Measurements from ENCODE around the gene TADA3. TPM values are rescaled to one million over a fixed set of nuclear protein-coding genes. Genes with fewer than 3 reads are reported as not detected.
A peak's percentile ranks its signal among the peaks of the same experiment; 100 is the strongest.

Gene TADA3
- total and polyA plus RNA-seq, 5 donors, result 38.4 to 51.3 (median 45.6) TPM

GRCh38 chr3:9783954-9784353 is 8.3 kb downstream of the TADA3 start:
- H3K4me3 ChIP-seq (ENCODE audit: low read length), result no peak overlapping the region
- WGBS, result 89% methylated on average over 14 of the region's 14 CpGs
- intact Hi-C loops (cut with DNase I), result loop anchor here in 1 of 4 donors (10.0 kb wide), 1 partner anchor 49 kb away; the partner anchor contains the start of gene BRPF1
- DNase-seq (no peak), ATAC-seq (no peak)
- no peaks in the 10 kb centered on the region for H3K4me1 ChIP-seq (ENCODE audit: control insufficient read depth, insufficient read depth, low read length)
- H3K9me3 ChIP-seq (ENCODE audit: control insufficient read depth, low read length), result no peaks in the 10 kb centered on the region
- no peaks in the 10 kb centered on the region for H3K27me3 ChIP-seq (ENCODE audit: control insufficient read depth, insufficient read depth)
- H3K27ac ChIP-seq (ENCODE audit: low read length), result no peak overlapping the region

DNA sequence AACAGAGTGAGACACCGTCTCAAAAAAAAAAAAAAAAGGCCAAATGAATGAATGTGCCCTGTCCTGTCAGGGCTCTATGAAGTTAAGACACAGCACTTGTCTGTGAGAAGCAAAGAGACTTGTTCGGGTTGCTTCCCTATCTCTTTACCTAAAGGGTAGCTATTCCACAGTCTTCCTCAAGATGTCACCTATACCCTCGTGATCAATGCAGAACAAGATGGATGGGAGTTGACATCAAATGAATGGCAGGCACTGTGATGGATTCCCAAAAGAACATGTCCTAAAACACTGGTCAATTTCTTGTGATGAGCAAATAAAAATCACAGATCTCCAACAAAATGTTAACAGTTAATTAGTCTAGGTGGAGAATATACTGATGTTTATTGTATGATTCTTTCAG is 9.5 kb downstream of the TADA3 start:
- H3K4me1 ChIP-seq (ENCODE audit: control insufficient read depth, insufficient read depth, low read length), result peaks cover 4% of the 10 kb centered on the region
- ATAC-seq (no peak), DNase-seq (no peak)
- intact Hi-C loops (cut with DNase I), result loop anchor here in 1 of 4 donors (10.0 kb wide), 1 partner anchor 48 kb away; the partner anchor contains the start of gene BRPF1
- H3K9me3 ChIP-seq (ENCODE audit: control insufficient read depth, low read length), result no peaks in the 10 kb centered on the region
- no peaks in the 10 kb centered on the region for H3K27me3 ChIP-seq (ENCODE audit: control insufficient read depth, insufficient read depth)
- no peak overlapping the region for H3K27ac ChIP-seq (ENCODE audit: low read length)
- H3K4me3 ChIP-seq (ENCODE audit: low read length), result no peak overlapping the region
- 40% methylated on average over 3 of the region's 3 CpGs for WGBS

DNA sequence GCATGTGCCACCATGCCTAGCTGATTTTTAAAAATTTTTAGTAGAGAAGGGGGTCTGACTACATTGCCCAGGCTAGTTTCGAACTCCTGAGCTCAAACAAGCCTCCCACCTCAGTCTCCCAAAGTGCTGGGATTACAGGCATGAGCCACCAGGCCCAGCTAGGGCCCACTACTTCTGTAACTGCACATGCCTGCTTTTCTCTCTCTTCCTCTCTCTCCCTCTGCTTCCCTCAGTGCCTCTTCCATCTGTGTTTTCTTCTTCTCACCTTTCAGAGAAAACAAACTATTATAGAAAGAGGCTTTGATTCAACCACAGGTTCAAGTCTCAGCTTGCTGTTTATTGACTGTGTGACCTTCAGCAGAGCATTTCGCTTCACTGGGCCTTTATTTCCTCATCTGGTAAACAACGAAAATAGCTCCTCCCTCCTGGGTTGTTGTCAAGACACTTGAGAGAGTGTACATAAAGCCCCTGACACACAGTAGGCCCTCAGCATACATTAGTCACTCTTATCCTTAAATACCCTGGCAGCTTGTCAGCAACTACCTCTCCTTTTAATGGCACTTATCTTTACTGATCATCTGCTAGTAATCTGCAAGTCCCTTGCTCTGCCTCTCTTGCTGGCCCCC is 10.2 kb downstream of the TADA3 start:
- H3K27ac ChIP-seq (ENCODE audit: low read length), result no peak overlapping the region
- no peak for ATAC-seq
- WGBS, result 78% methylated on average over 3 of the region's 3 CpGs
- H3K4me1 ChIP-seq (ENCODE audit: control insufficient read depth, insufficient read depth, low read length), result peaks cover 4% of the 10 kb centered on the region
- H3K4me3 ChIP-seq (ENCODE audit: low read length), result no peak overlapping the region
- no peaks in the 10 kb centered on the region for H3K27me3 ChIP-seq (ENCODE audit: control insufficient read depth, insufficient read depth)
- intact Hi-C loops (cut with DNase I), result loop anchor here in 1 of 4 donors (10.0 kb wide), 1 partner anchor 47 kb away; the partner anchor contains the start of gene BRPF1
- no peaks in the 10 kb centered on the region for H3K9me3 ChIP-seq (ENCODE audit: control insufficient read depth, low read length)
- no peak for DNase-seq

DNA sequence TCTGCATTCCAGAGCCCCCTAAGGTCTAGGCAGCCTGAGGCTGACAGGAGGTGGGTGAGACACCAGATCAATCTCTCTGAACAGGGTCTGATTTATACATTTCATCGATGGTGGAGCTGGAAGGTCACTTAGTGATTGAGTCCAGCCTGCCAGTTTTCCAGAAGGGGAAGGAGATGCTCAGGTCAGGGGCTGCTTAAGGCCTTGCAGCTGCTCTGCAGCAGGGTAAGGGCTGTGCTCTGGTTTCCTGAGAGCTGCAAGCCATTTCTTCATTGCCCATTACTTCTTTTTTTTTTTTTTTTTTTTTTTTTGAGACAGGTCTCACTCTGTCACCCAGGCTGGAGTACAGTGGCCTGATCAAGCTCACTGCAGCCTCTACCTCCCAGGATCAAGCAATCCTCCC is 10.7 kb downstream of the TADA3 start:
- 75% methylated on average over 1 of the region's 1 CpG for WGBS
- no peaks in the 10 kb centered on the region for H3K27me3 ChIP-seq (ENCODE audit: control insufficient read depth, insufficient read depth)
- H3K27ac ChIP-seq (ENCODE audit: low read length), result no peak overlapping the region
- no peaks in the 10 kb centered on the region for H3K9me3 ChIP-seq (ENCODE audit: control insufficient read depth, low read length)
- ATAC-seq (no peak), DNase-seq (no peak)
- H3K4me3 ChIP-seq (ENCODE audit: low read length), result no peak overlapping the region
- intact Hi-C loops (cut with DNase I), result loop anchor here in 1 of 4 donors (10.0 kb wide), 1 partner anchor 47 kb away; the partner anchor contains the start of gene BRPF1
- peaks cover 4% of the 10 kb centered on the region for H3K4me1 ChIP-seq (ENCODE audit: control insufficient read depth, insufficient read depth, low read length)

DNA sequence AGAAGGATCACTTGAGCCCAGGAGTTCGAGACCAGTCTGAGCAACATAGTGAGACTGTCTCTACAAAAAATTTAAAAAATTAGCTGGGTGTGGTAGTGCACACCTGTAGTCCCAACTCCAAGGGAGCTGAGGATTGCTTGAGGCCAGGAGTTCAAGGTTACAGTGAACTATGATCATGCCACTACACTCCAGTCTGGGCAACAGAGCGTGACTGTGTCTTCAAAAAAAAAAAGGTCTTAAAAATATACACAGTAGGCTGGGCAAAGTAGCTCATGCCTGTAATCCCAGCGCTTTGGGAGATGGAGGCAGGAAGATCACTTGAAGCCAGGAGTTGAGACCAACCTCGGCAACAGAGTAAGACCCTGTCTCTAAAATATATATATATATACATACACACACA is 11.4 kb downstream of the TADA3 start:
- H3K9me3 ChIP-seq (ENCODE audit: control insufficient read depth, low read length), result no peaks in the 10 kb centered on the region
- DNase-seq, result no peak
- H3K27me3 ChIP-seq (ENCODE audit: control insufficient read depth, insufficient read depth), result no peaks in the 10 kb centered on the region
- intact Hi-C loops (cut with DNase I), result loop anchor here in 1 of 4 donors (10.0 kb wide), 1 partner anchor 46 kb away; the partner anchor contains the start of gene BRPF1
- H3K27ac ChIP-seq (ENCODE audit: low read length), result no peak overlapping the region
- H3K4me3 ChIP-seq (ENCODE audit: low read length), result no peak overlapping the region
- ATAC-seq, result no peak
- H3K4me1 ChIP-seq (ENCODE audit: control insufficient read depth, insufficient read depth, low read length), result peaks cover 4% of the 10 kb centered on the region
- WGBS, result 88% methylated on average over 4 of the region's 4 CpGs

- WGBS, result 81% methylated on average over 10 of the region's 10 CpGs
- Histone ChIP-seq H3K4me3 (ENCODE audit: low read length) (no peak overlapping the region), H3K27me3 (ENCODE audit: control insufficient read depth, insufficient read depth) (no peaks in the 10 kb centered on the region), H3K4me1 (ENCODE audit: control insufficient read depth, insufficient read depth, low read length) (peaks cover 4% of the 10 kb centered on the region), H3K27ac (ENCODE audit: low read length) (no peak overlapping the region), H3K9me3 (ENCODE audit: control insufficient read depth, low read length) (no peaks in the 10 kb centered on the region)
- ATAC-seq (no peak), DNase-seq (peak in 1 of 3 donors; percentile 59)
- intact Hi-C loops (cut with DNase I), result loop anchor here in 1 of 4 donors (10.0 kb wide), 1 partner anchor 46 kb away; the partner anchor contains the start of gene BRPF1
Observed at GRCh38 chr3:9780458-9780812, 11.8 kb downstream of the TADA3 start.

DNA sequence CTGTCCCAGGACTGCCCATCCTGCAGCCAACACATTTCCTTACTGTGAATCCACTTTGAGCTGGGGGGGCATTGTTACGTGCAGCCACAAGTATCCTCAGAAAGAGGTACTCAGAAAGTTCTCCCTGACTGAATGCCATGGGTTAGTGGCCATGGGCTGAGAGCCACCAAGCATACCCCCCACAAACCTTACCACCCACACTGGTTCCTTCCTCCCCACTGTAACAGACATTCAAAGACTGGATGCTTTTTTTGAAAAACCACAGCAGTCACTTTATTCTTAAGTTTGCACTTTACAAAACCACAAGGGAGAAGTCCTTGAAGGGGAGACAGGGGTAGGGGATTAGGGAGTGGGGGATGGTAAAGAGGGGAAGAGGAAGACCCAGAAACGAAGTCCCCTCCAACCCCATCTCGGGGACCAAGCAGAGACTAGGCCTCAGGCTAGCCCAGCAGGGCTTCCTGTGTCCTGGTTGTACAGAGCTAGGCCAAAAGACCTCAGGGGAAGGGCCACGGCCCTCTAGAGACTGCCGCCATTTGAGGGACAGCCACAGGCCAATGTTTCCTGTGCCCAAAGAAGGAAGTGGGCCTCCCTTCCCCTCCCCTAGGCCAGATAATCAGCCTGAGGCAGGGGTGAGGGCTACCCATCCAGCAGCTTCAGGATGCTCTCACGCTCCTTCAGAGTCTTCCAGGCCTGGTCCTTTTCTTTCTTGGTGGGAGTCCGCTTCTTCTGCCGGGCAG is 12.4 kb downstream of the TADA3 start:
- peaks cover 4% of the 10 kb centered on the region for H3K4me1 ChIP-seq (ENCODE audit: control insufficient read depth, insufficient read depth, low read length)
- H3K27me3 ChIP-seq (ENCODE audit: control insufficient read depth, insufficient read depth), result no peaks in the 10 kb centered on the region
- H3K27ac ChIP-seq (ENCODE audit: low read length), result no peak overlapping the region
- ATAC-seq (peak; percentile 28 to 37), DNase-seq (no peak)
- H3K4me3 ChIP-seq (ENCODE audit: low read length), result no peak overlapping the region
- H3K9me3 ChIP-seq (ENCODE audit: control insufficient read depth, low read length), result no peaks in the 10 kb centered on the region
- intact Hi-C loops (cut with DNase I), result loop anchor here in 1 of 4 donors (10.0 kb wide), 1 partner anchor 45 kb away; the partner anchor contains the start of gene BRPF1
- WGBS, result 72% methylated on average over 8 of the region's 8 CpGs

DNA sequence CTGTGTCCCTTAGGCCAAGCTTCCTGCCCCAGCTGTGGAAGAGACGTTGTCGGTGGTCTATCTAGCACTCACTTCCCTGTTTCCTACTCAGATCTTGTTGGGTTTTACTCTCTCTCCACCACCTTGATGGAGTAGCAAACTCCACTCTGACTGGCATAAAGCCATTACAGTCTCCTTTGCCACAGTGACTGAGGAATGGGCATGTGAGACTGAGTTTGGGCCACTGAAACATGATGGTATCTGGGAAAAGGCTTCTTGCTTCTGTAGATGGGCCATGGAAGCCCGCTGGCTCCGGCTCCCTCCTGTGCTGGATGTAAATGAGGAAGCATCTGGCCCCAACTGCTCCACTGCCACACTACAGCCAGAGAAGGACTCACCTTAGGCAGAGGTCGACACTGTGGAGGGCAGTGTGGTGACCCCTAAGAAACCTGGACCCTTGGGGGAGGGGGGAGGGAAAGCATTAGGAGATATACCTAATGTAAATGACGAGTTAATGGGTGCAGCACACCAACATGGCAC is 13.1 kb downstream of the TADA3 start:
- no peak overlapping the region for H3K4me3 ChIP-seq (ENCODE audit: low read length)
- intact Hi-C loops (cut with DNase I), result no loop called here
- H3K9me3 ChIP-seq (ENCODE audit: control insufficient read depth, low read length), result no peaks in the 10 kb centered on the region
- WGBS, result 73% methylated on average over 6 of the region's 6 CpGs
- peaks cover 4% of the 10 kb centered on the region for H3K4me1 ChIP-seq (ENCODE audit: control insufficient read depth, insufficient read depth, low read length)
- DNase-seq (no peak), ATAC-seq (no peak)
- no peaks in the 10 kb centered on the region for H3K27me3 ChIP-seq (ENCODE audit: control insufficient read depth, insufficient read depth)
- no peak overlapping the region for H3K27ac ChIP-seq (ENCODE audit: low read length)

DNA sequence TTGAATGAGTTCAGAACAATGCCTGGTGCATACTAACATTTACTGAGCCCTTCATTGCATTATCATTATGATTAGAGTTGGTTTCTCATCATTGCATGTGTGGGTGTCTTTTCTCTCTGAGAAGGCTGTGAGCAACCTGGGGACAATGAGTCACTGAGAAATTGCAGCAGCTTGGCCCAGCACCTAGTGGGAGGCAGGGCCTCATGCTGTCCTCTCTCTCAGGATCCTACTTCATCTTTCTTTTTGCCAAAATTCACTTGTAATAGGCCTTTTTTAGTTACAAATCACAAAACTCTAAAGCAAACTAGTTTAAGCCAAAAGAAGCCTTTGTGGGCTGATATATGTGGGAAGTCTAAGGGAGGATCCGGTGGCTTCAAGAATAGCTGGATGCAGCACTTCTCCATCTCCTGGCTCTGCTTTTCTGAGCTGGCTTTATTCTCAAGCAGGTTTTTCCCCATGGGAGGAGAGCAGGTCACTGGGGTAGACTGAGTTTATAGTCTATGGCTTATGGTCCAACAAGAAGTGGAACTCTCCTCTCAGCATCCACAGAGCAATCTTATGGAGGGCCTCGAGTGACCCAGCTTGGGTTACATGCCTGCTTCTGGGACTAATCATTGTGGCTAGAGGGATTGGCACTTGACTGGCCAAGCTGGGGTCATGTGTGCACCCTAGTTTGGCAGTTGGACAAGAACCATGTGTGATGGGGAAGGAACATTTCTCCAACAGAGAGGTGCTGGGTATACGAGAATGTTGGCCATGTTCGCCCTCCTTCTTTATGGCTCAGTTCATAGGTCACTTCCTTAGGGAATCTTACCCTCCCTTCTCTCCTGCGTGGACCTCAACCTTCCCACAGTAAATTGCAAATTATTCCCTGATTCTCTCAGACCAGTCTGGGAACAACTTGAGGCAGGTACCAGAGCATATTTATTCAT is 13.9 kb downstream of the TADA3 start:
- H3K4me1 ChIP-seq (ENCODE audit: control insufficient read depth, insufficient read depth, low read length), result peaks cover 4% of the 10 kb centered on the region
- no peak overlapping the region for H3K4me3 ChIP-seq (ENCODE audit: low read length)
- intact Hi-C loops (cut with DNase I), result no loop called here
- WGBS, result 72% methylated on average over 5 of the region's 5 CpGs
- H3K27me3 ChIP-seq (ENCODE audit: control insufficient read depth, insufficient read depth), result no peaks in the 10 kb centered on the region
- no peak overlapping the region for H3K27ac ChIP-seq (ENCODE audit: low read length)
- ATAC-seq, result no peak
- H3K9me3 ChIP-seq (ENCODE audit: control insufficient read depth, low read length), result no peaks in the 10 kb centered on the region
- DNase-seq, result no peak

DNA sequence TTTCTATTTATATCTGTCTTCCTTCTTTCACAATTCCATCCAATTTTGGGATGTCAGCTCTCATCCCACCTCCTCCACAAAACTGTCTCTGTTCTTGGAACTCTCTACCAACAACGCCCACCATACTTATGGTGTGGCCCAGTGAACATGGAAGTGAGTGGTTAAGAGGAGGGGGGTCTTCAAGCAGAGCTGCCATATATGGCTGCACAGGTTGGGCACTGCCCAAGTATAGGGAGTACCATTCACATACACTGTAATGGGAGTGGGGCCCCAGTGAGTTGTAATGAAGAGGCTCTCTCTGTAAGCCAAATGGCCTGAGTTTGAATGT is 14.6 kb downstream of the TADA3 start:
- ATAC-seq (no peak), DNase-seq (no peak)
- Histone ChIP-seq H3K27me3 (ENCODE audit: control insufficient read depth, insufficient read depth) (no peaks in the 10 kb centered on the region), H3K27ac (ENCODE audit: low read length) (no peak overlapping the region), H3K4me1 (ENCODE audit: control insufficient read depth, insufficient read depth, low read length) (peaks cover 4% of the 10 kb centered on the region), H3K4me3 (ENCODE audit: low read length) (no peak overlapping the region), H3K9me3 (ENCODE audit: control insufficient read depth, low read length) (no peaks in the 10 kb centered on the region)
- WGBS, result 85% methylated on average over 1 of the region's 1 CpG
- intact Hi-C loops (cut with DNase I), result no loop called here

Measured in right cardiac atrium (tissue), 5 donors.